ENCODE results near the gene HDAC9. TPM values are rescaled to one million over a fixed set of nuclear protein-coding genes. Genes with fewer than 3 reads are reported as not detected.

HDAC9 gene
- total and polyA plus RNA-seq, 2 experiments from 2014 or later: 3.7 to 9.4 TPM

- no peaks in the 10 kb centered on the region for H3K36me3 ChIP-seq (replicated peaks; ENCODE audit: insufficient read depth, low read depth)
- H3K4me2 ChIP-seq: no peak overlapping the region
- 75% methylated on average over 1 of the region's 1 CpG for WGBS (ENCODE audit: low lambda C conversion rate, missing lambda C conversion rate)
- no peaks in the 10 kb centered on the region for H3K27me3 ChIP-seq
- no peaks in the 10 kb centered on the region for H3K9me3 ChIP-seq (ENCODE audit: low read depth)
- DNase-seq (ENCODE audit: low spot score): no peak
- TF ChIP-seq CTCF (IDR thresholded peaks at IDR 0.05; ENCODE audit: poor library complexity) (no peak), EZH2 (IDR thresholded peaks at IDR 0.05; ENCODE audit: borderline replicate concordance) (no peak), EZH2phosphoT487 (IDR thresholded peaks at IDR 0.05; ENCODE audit: low read depth, severe bottlenecking, unreplicated experiment) (no peak)
- no peaks in the 10 kb centered on the region for H3K79me2 ChIP-seq
- no peak overlapping the region for H3K27ac ChIP-seq
- H2AFZ ChIP-seq: no peak overlapping the region
- H3K9me2 ChIP-seq (replicated peaks; ENCODE audit: insufficient read depth): no peaks in the 10 kb centered on the region
- peaks cover 5% of the 10 kb centered on the region for H3K4me1 ChIP-seq (ENCODE audit: insufficient read depth)
- H4K20me1 ChIP-seq (ENCODE audit: insufficient read depth, poor library complexity, severe bottlenecking): no peaks in the 10 kb centered on the region
- H3K4me3 ChIP-seq: no peak overlapping the region
These were observed 28.5 kb upstream of the HDAC9 start for GRCh38 chr7:18467011-18467410.

- no peak for DNase-seq (ENCODE audit: low spot score)
- no peak overlapping the region for H3K27ac ChIP-seq
- no peak overlapping the region for H3K4me3 ChIP-seq
- no peak for TF ChIP-seq EZH2 (IDR thresholded peaks at IDR 0.05; ENCODE audit: borderline replicate concordance)
- TF ChIP-seq CTCF (IDR thresholded peaks at IDR 0.05; ENCODE audit: poor library complexity): no peak
- TF ChIP-seq EZH2phosphoT487 (IDR thresholded peaks at IDR 0.05; ENCODE audit: low read depth, severe bottlenecking, unreplicated experiment): no peak
- no peak overlapping the region for H2AFZ ChIP-seq
- H3K4me2 ChIP-seq: no peak overlapping the region
- no peaks in the 10 kb centered on the region for H3K9me2 ChIP-seq (replicated peaks; ENCODE audit: insufficient read depth)
- H3K79me2 ChIP-seq: no peaks in the 10 kb centered on the region
- no peaks in the 10 kb centered on the region for H3K36me3 ChIP-seq (replicated peaks; ENCODE audit: insufficient read depth, low read depth)
- no peaks in the 10 kb centered on the region for H4K20me1 ChIP-seq (ENCODE audit: insufficient read depth, poor library complexity, severe bottlenecking)
- no peaks in the 10 kb centered on the region for H3K27me3 ChIP-seq
- H3K4me1 ChIP-seq (ENCODE audit: insufficient read depth): peaks cover 5% of the 10 kb centered on the region
- no peaks in the 10 kb centered on the region for H3K9me3 ChIP-seq (ENCODE audit: low read depth)
These were observed 26.8 kb upstream of the HDAC9 start for GRCh38 chr7:18468795-18469194.

- Histone ChIP-seq H3K4me3 (no peak overlapping the region), H3K36me3 (replicated peaks; ENCODE audit: insufficient read depth, low read depth) (no peaks in the 10 kb centered on the region), H3K4me1 (ENCODE audit: insufficient read depth) (peaks cover 5% of the 10 kb centered on the region), H3K9me2 (replicated peaks; ENCODE audit: insufficient read depth) (no peaks in the 10 kb centered on the region), H2AFZ (no peak overlapping the region), H3K27ac (no peak overlapping the region), H3K79me2 (no peaks in the 10 kb centered on the region), H3K27me3 (no peaks in the 10 kb centered on the region), H3K4me2 (no peak overlapping the region), H4K20me1 (ENCODE audit: insufficient read depth, poor library complexity, severe bottlenecking) (no peaks in the 10 kb centered on the region), H3K9me3 (ENCODE audit: low read depth) (no peaks in the 10 kb centered on the region)
- 88% methylated on average over 1 of the region's 1 CpG for WGBS (ENCODE audit: low lambda C conversion rate, missing lambda C conversion rate)
- TF ChIP-seq CTCF (IDR thresholded peaks at IDR 0.05; ENCODE audit: poor library complexity) (no peak), EZH2 (IDR thresholded peaks at IDR 0.05; ENCODE audit: borderline replicate concordance) (no peak), EZH2phosphoT487 (IDR thresholded peaks at IDR 0.05; ENCODE audit: low read depth, severe bottlenecking, unreplicated experiment) (no peak)
- DNase-seq (ENCODE audit: low spot score): no peak
These were observed 26.2 kb upstream of the HDAC9 start for GRCh38 chr7:18469316-18469715.

Measured in hepatocyte (in vitro differentiated cells).